Esophagus (tissue), 2 donors: ENCODE results near the gene KITLG. TPM values are rescaled to one million over a fixed set of nuclear protein-coding genes. Genes with fewer than 3 reads are reported as not detected.
A peak's percentile ranks its signal among the peaks of the same experiment; 100 is the strongest.
"Not testable (repeated sequence)": the region's sequence is repeated elsewhere in the genome, so short reads cannot be mapped to it uniquely, and the experiment has no call there.

Experiments used
- H3K27ac ChIP-seq, 2 donors: one replicate each; pipeline ENCODE4 v1.5.1; 2013; ENCODE audit warnings: low read depth in 2 of 2, mild to moderate bottlenecking in 2 of 2, inconsistent platforms in 1 of 2, low read length in 1 of 2, moderate library complexity in 1 of 2
- H3K27me3 ChIP-seq, 2 donors: one replicate each; pipeline ENCODE4 v1.6.1; 2013; ENCODE audit warnings: low read length in 2 of 2, control low read depth in 1 of 2, mild to moderate bottlenecking in 1 of 2; ENCODE audit not compliant: insufficient read depth in 2 of 2, control insufficient read depth in 1 of 2
- H3K36me3 ChIP-seq, 2 donors: one replicate each; pipeline ENCODE4 v1.6.1; 2013; ENCODE audit warnings: low read length in 1 of 2; ENCODE audit not compliant: control insufficient read depth in 2 of 2, insufficient read depth in 2 of 2
- H3K4me1 ChIP-seq, 2 donors: one replicate each; pipeline ENCODE4 v1.6.1; 2013; ENCODE audit warnings: low read length in 1 of 2; ENCODE audit not compliant: control insufficient read depth in 2 of 2, insufficient read depth in 2 of 2
- H3K4me3 ChIP-seq, 2 donors: one replicate each; pipeline ENCODE4 v1.5.1; 2013; ENCODE audit warnings: low read length in 2 of 2, mild to moderate bottlenecking in 2 of 2, low read depth in 1 of 2, moderate library complexity in 1 of 2
- H3K9me3 ChIP-seq, 2 donors: one replicate each; pipeline ENCODE4 v1.6.1; 2013; ENCODE audit warnings: mild to moderate bottlenecking in 2 of 2, low read depth in 1 of 2, low read length in 1 of 2, moderate library complexity in 1 of 2; ENCODE audit not compliant: control insufficient read depth in 2 of 2, insufficient read depth in 1 of 2
- WGBS, 2 donors: extraction: QIAGEN DNeasy Blood & Tissue Kit; methylation state at CpG; one replicate each; pipeline ENCODE4 v1.1.7; 2013; 5-methylcytosine and 5-hydroxymethylcytosine counted together
- polyA plus RNA-seq, 2 donors: library from polyadenylated mRNA; stranded (reverse); fragments of 200-250 nt; gene quantifications; one replicate each; pipeline ENCODE4 v1.2.3, GENCODE V29; 2013
- donor health status: healthy with polysubstance abuse.
- donor health status: Bipolar disorder and iron deficiency.

The KITLG gene
- polyA plus RNA-seq = 1 to 10 TPM; 6.2 to 7.7 TPM

GRCh38 chr12:88580051-88580871 is at the start of gene KITLG:
Gene KITLG, minus strand, starts transcription at chr12:88580471. Its CDS starts 193 bp downstream, at chr12:88580278.
- Histone ChIP-seq H3K9me3 (no peaks in the 10 kb centered on the region), H3K27ac (peak within 1 kb of the TSS; percentile 78 to 86), H3K36me3 (no peaks in the 10 kb centered on the region), H3K4me3 (peak within 1 kb of the TSS; percentile 77 to 83), H3K4me1 (no peaks in the 10 kb centered on the region), H3K27me3 (no peaks in the 10 kb centered on the region)
- 1% methylated on average over 73 of the region's 73 CpGs for WGBS, 2 donors

- no peaks in the 10 kb centered on the region for H3K36me3 ChIP-seq
- no peak overlapping the region for H3K4me3 ChIP-seq
- H3K4me1 ChIP-seq = no peaks in the 10 kb centered on the region
- no peaks in the 10 kb centered on the region for H3K27me3 ChIP-seq
- H3K9me3 ChIP-seq = no peaks in the 10 kb centered on the region
- 59 to 73% methylated on average over 2 of the region's 2 CpGs for WGBS, 2 donors
- H3K27ac ChIP-seq = no peak overlapping the region
Observed at GRCh38 chr12:88628856-88629509, 48.7 kb upstream of the KITLG start.

GRCh38 chr12:88628035-88628434 is 47.8 kb upstream of the KITLG start:
- not testable (repeated sequence) for H3K27me3 ChIP-seq, H3K4me3 ChIP-seq, H3K36me3 ChIP-seq, H3K9me3 ChIP-seq, H3K27ac ChIP-seq, H3K4me1 ChIP-seq
- 79 to 87% methylated on average over 1 of the region's 1 CpG for WGBS, 2 donors

- 71 to 73% methylated on average over 1 of the region's 1 CpG for WGBS, 2 donors
- Histone ChIP-seq H3K4me3 (no peak overlapping the region), H3K27me3 (no peaks in the 10 kb centered on the region), H3K9me3 (no peaks in the 10 kb centered on the region), H3K27ac (no peak overlapping the region), H3K4me1 (no peaks in the 10 kb centered on the region), H3K36me3 (no peaks in the 10 kb centered on the region)
Observed at GRCh38 chr12:88627501-88627900, 47.2 kb upstream of the KITLG start.

DNA sequence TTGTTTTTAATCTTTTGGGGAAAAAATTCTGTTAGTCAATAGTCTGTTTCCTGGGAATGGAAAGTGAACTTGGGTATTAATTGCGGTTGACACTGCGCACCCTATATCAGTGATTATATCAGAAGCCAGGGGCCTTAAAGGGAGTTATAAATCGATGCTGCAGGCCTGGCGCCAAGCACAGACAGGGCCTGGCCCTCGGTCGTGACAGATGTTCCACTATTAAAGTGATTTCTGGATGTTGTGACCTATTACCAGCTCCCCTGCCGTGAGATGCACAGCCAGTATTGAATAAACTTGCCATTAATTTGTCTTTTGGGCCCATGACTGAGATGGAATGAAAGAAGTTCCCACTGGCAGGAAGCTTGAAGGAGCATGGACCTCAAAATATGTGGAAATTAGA is 45.1 kb upstream of the KITLG start:
- 80% methylated on average over 7 of the region's 7 CpGs for WGBS, 2 donors
- Histone ChIP-seq H3K27me3 (no peaks in the 10 kb centered on the region), H3K27ac (no peak overlapping the region), H3K36me3 (no peaks in the 10 kb centered on the region), H3K4me1 (no peaks in the 10 kb centered on the region), H3K9me3 (no peaks in the 10 kb centered on the region), H3K4me3 (no peak overlapping the region)

DNA sequence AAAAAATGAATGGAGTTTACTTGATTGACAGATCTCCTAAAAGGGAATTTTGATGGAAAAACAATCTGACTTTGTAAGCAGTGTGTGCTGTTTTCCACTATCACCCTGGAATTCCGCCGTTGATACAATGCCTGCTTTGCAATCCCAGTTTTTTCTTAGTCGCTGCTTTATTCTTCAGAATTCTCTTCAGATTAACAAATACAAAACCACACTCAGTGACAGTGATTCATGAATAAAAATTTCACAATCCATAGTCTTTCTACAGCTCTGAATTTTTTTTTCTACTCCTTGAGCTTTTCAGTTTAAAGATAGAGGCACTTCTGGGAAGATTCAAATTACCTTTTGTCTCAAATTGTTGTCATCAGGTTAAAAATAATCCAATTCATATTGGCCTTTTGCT is 44.6 kb upstream of the KITLG start:
- Histone ChIP-seq H3K27me3 (no peaks in the 10 kb centered on the region), H3K36me3 (no peaks in the 10 kb centered on the region), H3K4me1 (no peaks in the 10 kb centered on the region), H3K4me3 (no peak overlapping the region), H3K9me3 (no peaks in the 10 kb centered on the region), H3K27ac (no peak overlapping the region)
- 74 to 82% methylated on average over 3 of the region's 3 CpGs for WGBS, 2 donors

- H3K9me3 ChIP-seq = no peaks in the 10 kb centered on the region
- H3K27ac ChIP-seq = no peak overlapping the region
- no peaks in the 10 kb centered on the region for H3K27me3 ChIP-seq
- no peak overlapping the region for H3K4me3 ChIP-seq
- H3K36me3 ChIP-seq = no peaks in the 10 kb centered on the region
- WGBS, 2 donors = 83 to 90% methylated on average over 3 of the region's 3 CpGs
- no peaks in the 10 kb centered on the region for H3K4me1 ChIP-seq
Observed at GRCh38 chr12:88623777-88624548, 43.7 kb upstream of the KITLG start.

GRCh38 chr12:88617352-88617751 is 37.1 kb upstream of the KITLG start:
- WGBS, 2 donors = 78 to 82% methylated on average over 1 of the region's 1 CpG
- Histone ChIP-seq H3K9me3 (no peaks in the 10 kb centered on the region), H3K36me3 (no peaks in the 10 kb centered on the region), H3K4me3 (no peak overlapping the region), H3K27me3 (no peaks in the 10 kb centered on the region), H3K27ac (no peak overlapping the region), H3K4me1 (no peaks in the 10 kb centered on the region)

GRCh38 chr12:88615490-88615889 is 35.2 kb upstream of the KITLG start:
- Histone ChIP-seq H3K9me3 (no peaks in the 10 kb centered on the region), H3K4me3 (no peak overlapping the region), H3K27me3 (no peaks in the 10 kb centered on the region), H3K36me3 (no peaks in the 10 kb centered on the region), H3K4me1 (no peaks in the 10 kb centered on the region), H3K27ac (no peak overlapping the region)
- 86 to 89% methylated on average over 1 of the region's 1 CpG for WGBS, 2 donors
